ENCODE results near the gene SPI1.

SPI1 gene

GRCh38 chr11:47357985-47358730, 20.2 kb downstream of the SPI1 start:
- DNase-seq (ENCODE audit: low spot score), result no peak

- DNase-seq (ENCODE audit: low spot score), result no peak
Measured at GRCh38 chr11:47356998-47357329, 21.4 kb downstream of the SPI1 start.

- DNase-seq (ENCODE audit: low spot score), result no peak
Measured at GRCh38 chr11:47356129-47356997, 22.0 kb downstream of the SPI1 start.

GRCh38 chr11:47355283-47356128, 22.8 kb downstream of the SPI1 start:
- DNase-seq (ENCODE audit: low spot score), result peak; percentile 92

- DNase-seq (ENCODE audit: low spot score), result peak; percentile 76
Measured at GRCh38 chr11:47354913-47355282, 23.4 kb downstream of the SPI1 start.

GRCh38 chr11:47353978-47354774, 24.2 kb downstream of the SPI1 start:
- no peak for DNase-seq (ENCODE audit: low spot score)

- DNase-seq (ENCODE audit: low spot score), result no peak
Measured at GRCh38 chr11:47352556-47352955, 25.8 kb downstream of the SPI1 start, which contains the start of gene MYBPC3. Gene MYBPC3 (minus strand): TSS chr11:47352702. CDS start chr11:47352647, 55 bp downstream.

- DNase-seq (ENCODE audit: low spot score), result no peak
Measured at GRCh38 chr11:47351156-47352126, 26.9 kb downstream of the SPI1 start.

GRCh38 chr11:47350315-47350714, 28.0 kb downstream of the SPI1 start:
- no peak for DNase-seq (ENCODE audit: low spot score)

- no peak for DNase-seq (ENCODE audit: low spot score)
Measured at GRCh38 chr11:47349521-47350095, 28.7 kb downstream of the SPI1 start.

GRCh38 chr11:47348859-47349258, 29.5 kb downstream of the SPI1 start:
- DNase-seq (ENCODE audit: low spot score), result no peak

- no peak for DNase-seq (ENCODE audit: low spot score)
Measured at GRCh38 chr11:47348131-47348802, 30.1 kb downstream of the SPI1 start.

- no peak for DNase-seq (ENCODE audit: low spot score)
Measured at GRCh38 chr11:47347137-47347536, 31.2 kb downstream of the SPI1 start.

GRCh38 chr11:47345890-47346563, 32.3 kb downstream of the SPI1 start:
- peak; percentile 60 for DNase-seq (ENCODE audit: low spot score)

- no peak for DNase-seq (ENCODE audit: low spot score)
Measured at GRCh38 chr11:47342854-47343253, 35.5 kb downstream of the SPI1 start.

- DNase-seq (ENCODE audit: low spot score), result no peak
Measured at GRCh38 chr11:47342036-47342803, 36.1 kb downstream of the SPI1 start.

- no peak for DNase-seq (ENCODE audit: low spot score)
Measured at GRCh38 chr11:47340980-47341775, 37.2 kb downstream of the SPI1 start.

Data from left forelimb (tissue), 1 donor.